Gastroesophageal sphincter (tissue), 3 donors: ENCODE data around the gene USP16.

Source experiments
- EP300 ChIP-seq: sonication (generic); formaldehyde crosslinking; IDR thresholded peaks from one replicate; pipeline ENCODE4 v1.6.1; 2017; ENCODE audit warnings: antibody characterized with exemption, mild to moderate bottlenecking
- POLR2A ChIP-seq, 2 donors: fragments of 450-650 bp; IDR thresholded peaks; one replicate each; pipeline ENCODE4 v1.6.1; 2017; ENCODE audit warnings: antibody characterized with exemption in 2 of 2, mild to moderate bottlenecking in 2 of 2, moderate library complexity in 1 of 2
- POLR2AphosphoS5 ChIP-seq: sonication (generic); formaldehyde crosslinking; IDR thresholded peaks from one replicate; pipeline ENCODE4 v1.6.1; 2017; ENCODE audit warnings: antibody characterized with exemption
- TF ChIP-seq, protein P1 (sequence below), 4 experiments: fragments of 200-600 bp in 2 of 4; fragments of 450-650 bp in 2 of 4; sonication (generic) in 1 of 4; IDR thresholded peaks; one replicate each; pipeline ENCODE4 v1.5.1; 2017 to 2019; ENCODE audit warnings: antibody characterized with exemption in 4 of 4, mild to moderate bottlenecking in 2 of 4, moderate library complexity in 2 of 4

DNA sequence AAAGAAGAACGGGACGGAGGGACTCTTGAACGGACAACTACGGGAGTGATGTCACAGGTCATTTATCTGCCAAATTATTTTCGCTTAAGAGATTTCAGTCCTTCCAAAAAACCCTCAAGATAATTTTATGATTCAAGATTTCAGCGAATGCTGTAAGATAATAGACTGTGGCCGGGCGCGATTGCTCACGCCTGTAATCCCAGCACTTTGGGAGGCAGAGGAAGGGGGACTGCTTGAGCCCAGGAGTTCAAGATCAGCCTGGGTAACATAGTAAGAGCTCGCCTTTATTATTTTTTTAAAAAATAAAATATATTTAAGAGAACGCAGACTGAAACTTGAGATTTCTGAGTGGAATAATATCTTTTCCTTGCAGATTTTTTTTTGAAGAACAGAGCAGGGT, 5.9 kb upstream of the USP16 start:
- TF ChIP-seq, protein P1, sequence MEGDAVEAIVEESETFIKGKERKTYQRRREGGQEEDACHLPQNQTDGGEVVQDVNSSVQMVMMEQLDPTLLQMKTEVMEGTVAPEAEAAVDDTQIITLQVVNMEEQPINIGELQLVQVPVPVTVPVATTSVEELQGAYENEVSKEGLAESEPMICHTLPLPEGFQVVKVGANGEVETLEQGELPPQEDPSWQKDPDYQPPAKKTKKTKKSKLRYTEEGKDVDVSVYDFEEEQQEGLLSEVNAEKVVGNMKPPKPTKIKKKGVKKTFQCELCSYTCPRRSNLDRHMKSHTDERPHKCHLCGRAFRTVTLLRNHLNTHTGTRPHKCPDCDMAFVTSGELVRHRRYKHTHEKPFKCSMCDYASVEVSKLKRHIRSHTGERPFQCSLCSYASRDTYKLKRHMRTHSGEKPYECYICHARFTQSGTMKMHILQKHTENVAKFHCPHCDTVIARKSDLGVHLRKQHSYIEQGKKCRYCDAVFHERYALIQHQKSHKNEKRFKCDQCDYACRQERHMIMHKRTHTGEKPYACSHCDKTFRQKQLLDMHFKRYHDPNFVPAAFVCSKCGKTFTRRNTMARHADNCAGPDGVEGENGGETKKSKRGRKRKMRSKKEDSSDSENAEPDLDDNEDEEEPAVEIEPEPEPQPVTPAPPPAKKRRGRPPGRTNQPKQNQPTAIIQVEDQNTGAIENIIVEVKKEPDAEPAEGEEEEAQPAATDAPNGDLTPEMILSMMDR (IDR thresholded peaks at IDR 0.05), result no peak
- no peak for TF ChIP-seq POLR2A (IDR thresholded peaks at IDR 0.05)
- TF ChIP-seq EP300, result no peak
- no peak for TF ChIP-seq POLR2AphosphoS5
